Measurements from ENCODE around the gene ARL6IP1. TPM values are rescaled to one million over a fixed set of nuclear protein-coding genes. Genes with fewer than 3 reads are reported as not detected.

ARL6IP1 gene
- polyA plus RNA-seq (ENCODE audit: insufficient read length in 4 of 4): 100 to 1,000 TPM; 237 to 295 (median 278) TPM

DNA sequence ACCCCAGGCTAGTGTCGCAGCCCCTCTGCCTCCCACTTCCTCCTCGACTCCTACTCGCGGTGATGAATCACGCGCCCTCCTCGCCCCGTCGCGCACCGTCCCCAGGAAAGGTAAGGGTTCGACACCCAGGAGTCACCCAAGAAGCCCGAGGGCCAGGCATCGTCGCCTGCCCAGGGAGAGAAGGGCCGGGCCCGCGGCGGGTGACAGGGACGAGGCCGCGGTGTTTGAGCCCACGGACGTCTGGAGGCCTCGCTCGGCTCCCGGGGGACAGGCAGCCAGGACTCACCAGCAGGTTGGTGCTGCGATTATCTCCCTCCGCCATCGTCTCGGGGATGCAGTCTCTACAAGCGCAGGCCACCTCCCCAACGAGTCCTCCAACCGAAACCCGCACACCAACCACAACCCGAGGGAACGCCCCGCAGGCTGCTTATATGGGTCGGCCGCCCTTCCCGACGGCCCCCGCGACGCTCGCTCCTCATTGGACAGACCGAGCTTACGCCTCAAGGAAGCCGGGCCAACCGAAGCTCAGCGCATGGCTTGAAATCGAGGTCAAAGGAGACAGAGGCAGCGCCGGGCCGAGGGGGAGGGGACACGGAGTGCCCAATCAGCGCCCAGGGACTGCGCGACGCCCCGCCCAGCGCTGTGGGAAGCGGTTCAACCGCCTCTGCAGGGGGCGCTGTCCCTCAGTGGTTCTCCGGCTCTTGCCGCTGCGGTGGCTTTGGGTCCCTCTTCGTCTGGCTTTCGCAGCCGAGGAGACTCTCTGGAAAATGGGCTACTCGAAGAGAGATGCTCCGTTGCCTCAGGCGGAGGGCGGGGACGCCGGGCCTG is at the start of gene ARL6IP1:
Gene ARL6IP1 (minus strand): TSS at position 405 of the 828 bp plus-strand sequence. CDS start 83 bp downstream, at position 322.
- peak; percentile 86 to 98 (median 96) for DNase-seq (ENCODE audit: low read depth in 4 of 4, low spot score in 2 of 4)

- no peak for DNase-seq (ENCODE audit: low read depth in 4 of 4, low spot score in 2 of 4)
Observed at GRCh38 chr16:18846416-18846815, 45.1 kb upstream of the ARL6IP1 start.

DNA sequence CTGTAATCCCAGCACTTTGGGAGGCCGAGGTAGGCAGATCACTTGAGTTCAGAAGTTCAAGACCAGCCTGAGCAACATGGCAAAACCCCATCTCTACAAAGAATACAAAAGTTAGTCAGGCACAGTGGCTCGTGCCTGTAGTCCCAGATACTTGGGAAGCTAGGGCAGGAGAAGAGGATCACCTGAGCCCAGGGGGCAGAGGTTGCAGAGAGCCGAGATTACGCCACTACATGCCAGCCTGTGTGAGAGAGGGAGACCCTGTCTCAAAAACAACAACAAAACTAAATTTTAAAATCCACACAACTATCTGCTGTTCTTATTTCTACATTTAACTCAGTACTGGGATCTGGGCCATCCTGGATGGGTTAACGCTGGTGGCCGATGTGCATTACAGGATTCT is 41.2 kb upstream of the ARL6IP1 start:
- no peak for DNase-seq (ENCODE audit: low read depth in 4 of 4, low spot score in 2 of 4)

DNA sequence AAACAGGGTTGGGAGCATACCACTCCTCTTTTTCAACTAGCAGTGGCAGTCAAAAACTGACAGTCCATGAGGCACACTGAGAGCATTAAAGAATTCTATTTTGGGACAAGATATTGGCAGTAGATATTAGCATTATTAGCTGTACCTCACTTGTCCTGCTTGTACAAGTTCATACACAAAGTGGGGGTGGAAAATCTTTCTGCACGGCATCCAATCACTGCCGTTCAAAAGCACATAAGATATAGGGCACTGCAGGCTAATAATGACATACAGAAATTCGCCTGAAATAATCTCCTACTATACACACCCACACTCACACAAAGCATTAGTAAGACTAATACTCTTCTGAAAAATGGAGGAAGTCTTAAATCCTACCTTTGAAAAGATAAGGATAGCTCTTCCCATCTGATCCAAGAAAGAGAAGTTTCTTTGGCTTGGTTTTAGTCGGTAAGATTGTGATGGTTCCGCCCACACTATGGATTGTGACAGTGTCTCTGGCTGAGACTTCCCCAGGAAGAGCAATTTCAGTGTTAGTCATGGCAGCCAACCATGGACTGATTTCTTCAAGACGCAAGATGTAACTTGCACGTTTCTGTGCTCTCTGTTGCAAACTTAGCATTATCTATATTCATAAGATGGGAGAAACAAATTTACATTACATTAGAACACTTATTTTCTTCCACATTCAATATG is 40.6 kb upstream of the ARL6IP1 start:
- no peak for DNase-seq (ENCODE audit: low read depth in 4 of 4, low spot score in 2 of 4)

GRCh38 chr16:18839555-18839954 is 38.2 kb upstream of the ARL6IP1 start:
- DNase-seq (ENCODE audit: low read depth in 4 of 4, low spot score in 2 of 4): no peak

DNA sequence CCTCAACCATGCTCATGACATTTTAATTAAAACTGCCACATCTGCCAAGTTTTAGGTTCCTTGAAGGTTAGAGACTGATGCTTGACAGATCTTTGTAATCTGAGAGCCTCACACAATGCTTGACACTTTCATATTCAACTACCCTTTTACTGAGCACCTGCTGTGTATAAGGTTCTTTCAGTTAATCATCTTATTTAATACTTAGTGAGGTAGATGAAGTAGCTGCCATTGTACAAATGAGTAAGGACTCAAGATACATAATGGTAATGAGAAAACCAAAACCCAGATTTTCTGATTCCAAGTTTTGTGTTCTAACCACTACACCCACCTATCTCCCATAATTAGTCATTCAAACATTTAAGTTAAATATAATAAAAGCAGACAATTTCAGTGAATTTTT is 35.4 kb upstream of the ARL6IP1 start:
- DNase-seq (ENCODE audit: low read depth in 4 of 4, low spot score in 2 of 4): no peak

DNA sequence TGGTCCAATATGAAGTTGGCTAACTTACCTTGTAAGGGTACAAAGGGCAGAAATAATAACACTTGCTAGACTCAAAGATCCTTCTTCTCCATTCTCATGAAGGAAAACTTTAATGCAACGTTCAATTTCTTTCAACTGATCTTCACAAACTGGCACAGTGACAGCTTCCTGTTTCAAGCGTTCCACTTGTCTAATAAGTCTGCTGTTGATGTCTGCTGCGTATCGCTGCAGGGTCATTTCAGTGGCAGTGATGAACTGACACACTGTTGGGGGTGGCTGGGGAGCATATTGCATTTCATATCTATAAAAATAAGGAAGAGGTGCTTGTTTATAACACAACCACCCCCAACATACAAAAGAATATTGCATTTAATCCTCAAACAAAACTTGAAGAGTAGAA is 33.5 kb upstream of the ARL6IP1 start:
- no peak for DNase-seq (ENCODE audit: low read depth in 4 of 4, low spot score in 2 of 4)

DNA sequence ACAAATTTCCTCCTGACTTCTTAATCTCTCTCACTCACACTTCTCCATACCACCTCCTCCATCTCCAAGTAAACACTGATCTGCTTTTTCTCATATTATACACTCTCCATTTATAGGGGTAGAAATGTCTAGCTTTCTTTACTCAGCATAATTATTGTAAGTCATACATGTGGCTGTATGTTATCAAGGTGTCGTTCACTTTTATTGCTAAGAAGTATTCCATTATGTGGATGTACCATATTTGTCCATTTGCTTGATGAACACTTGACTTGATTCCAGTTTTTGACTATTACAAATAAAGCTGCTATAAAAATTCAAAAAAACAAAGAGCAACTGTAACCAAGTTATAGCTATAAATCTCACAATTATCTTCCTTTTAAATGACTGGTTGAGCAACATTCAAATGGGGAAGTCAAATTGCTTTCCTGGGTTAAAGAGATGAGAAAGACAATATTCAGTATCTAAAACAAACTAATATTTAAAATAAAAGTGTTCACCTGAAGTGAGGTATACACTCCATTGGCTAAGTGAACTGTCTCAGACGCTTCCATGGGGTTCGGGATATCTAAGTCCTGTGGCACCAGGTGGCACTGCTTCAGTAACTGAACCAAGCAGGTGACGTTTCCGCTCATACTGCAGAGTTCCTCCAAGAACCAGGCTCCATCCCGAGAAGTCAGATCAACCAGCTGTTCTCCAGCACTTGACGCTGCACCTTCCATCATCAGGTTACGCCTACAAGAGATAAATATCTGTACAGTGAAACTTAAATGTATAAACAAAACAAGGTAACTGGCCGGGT is 32.6 kb upstream of the ARL6IP1 start:
- DNase-seq (ENCODE audit: low read depth in 4 of 4, low spot score in 2 of 4): no peak

- no peak for DNase-seq (ENCODE audit: low read depth in 4 of 4, low spot score in 2 of 4)
Observed at GRCh38 chr16:18832613-18833012, 31.3 kb upstream of the ARL6IP1 start.

- DNase-seq (ENCODE audit: low read depth in 4 of 4, low spot score in 2 of 4): no peak
Observed at GRCh38 chr16:18832006-18832405, 30.7 kb upstream of the ARL6IP1 start.

DNA sequence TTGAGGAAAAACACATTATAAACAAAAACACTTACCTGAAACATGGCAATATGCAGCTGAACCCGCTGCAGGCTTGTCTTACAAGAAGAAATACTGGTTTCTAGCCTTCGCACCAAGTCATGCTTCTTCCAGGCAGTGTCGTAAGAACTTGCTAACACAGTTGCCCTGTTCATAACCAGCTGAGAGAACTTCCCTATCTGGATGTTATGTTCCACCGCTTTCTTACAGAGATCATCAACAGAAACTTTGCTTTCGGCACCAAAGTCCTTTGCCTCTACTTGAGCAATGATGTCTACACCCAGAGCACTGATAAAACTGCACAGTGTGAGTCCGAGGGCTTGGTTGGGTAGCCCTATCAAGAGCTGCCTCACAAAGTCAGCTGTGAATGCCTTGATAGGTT is 27.9 kb upstream of the ARL6IP1 start:
- no peak for DNase-seq (ENCODE audit: low read depth in 4 of 4, low spot score in 2 of 4)

DNA sequence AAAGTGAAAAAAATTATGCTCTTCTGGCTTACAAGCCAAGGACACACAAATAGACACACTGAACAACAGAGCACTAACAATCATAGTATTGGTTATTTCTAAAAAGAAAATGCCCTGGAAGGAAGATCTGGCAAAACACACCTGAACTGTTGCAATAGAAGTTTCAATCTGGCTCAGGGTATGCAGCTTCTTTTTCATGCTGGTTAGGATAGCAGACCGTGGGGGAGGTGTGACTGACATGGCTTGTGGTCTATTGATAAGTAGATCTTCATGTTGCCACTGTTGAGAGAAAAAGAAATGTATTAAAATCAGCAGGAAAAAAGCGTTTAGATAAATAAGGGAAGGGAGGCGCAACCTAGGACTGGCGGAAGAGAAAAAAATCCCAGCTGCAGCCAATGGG is 26.5 kb upstream of the ARL6IP1 start:
- DNase-seq (ENCODE audit: low read depth in 4 of 4, low spot score in 2 of 4): no peak

DNA sequence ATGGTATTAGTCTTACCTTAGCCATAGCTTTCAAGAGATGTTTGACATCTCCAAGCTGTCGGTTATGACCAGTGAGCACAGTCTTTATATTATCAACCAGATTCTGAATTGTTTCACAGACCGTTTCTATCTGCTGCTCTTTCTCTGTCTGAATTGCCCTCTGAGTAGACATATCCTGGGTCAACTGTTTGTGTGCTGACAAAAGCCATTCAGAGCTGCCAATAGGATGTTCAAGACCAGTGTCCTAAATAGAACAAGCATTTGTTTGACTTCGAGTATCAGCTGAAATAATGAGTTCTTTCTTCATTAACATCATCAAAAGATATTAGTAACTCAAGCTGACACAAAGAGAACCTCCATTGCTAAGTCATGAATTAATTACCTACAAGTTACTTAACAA is 14.9 kb upstream of the ARL6IP1 start:
- DNase-seq (ENCODE audit: low read depth in 4 of 4, low spot score in 2 of 4): no peak

DNA sequence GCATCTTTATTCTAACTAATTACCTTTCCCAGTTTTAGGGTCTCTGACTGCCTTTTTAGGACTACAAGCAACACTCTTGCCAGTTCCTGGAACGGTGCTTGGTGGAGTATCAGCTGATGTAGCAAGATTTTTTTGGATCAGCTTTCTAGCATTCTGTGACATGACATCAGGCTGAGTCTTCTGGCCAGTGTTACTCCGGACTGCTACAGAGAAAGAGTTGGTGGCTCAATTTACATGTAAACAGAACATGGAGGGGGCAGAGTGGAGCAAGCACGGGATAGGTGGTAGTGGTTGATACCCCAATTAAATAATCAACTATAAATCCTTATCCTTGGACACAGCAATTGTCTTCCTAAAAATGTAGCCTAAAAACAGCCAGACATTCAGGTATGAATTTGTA is 10.6 kb upstream of the ARL6IP1 start:
- no peak for DNase-seq (ENCODE audit: low read depth in 4 of 4, low spot score in 2 of 4)

DNA sequence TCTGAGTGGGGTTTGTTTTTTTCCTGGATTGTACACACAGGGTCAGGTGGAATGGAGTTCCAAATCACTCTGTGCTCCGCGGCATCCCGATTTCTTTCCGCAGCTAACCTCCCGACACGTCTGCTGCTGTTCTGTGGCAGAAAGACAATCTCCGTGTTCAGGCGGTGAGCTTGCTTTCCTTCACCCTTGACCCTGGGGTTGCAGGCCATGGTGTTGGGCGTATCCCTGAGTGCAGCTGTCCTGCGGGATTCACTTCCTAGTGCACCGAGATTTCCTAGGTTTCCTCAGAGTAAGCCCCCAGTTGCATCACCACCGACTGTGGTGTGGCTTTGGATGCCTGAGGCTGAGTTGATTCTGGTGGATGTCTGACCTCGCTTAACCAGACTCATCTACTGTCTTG is 7.8 kb upstream of the ARL6IP1 start:
- no peak for DNase-seq (ENCODE audit: low read depth in 4 of 4, low spot score in 2 of 4)

DNA sequence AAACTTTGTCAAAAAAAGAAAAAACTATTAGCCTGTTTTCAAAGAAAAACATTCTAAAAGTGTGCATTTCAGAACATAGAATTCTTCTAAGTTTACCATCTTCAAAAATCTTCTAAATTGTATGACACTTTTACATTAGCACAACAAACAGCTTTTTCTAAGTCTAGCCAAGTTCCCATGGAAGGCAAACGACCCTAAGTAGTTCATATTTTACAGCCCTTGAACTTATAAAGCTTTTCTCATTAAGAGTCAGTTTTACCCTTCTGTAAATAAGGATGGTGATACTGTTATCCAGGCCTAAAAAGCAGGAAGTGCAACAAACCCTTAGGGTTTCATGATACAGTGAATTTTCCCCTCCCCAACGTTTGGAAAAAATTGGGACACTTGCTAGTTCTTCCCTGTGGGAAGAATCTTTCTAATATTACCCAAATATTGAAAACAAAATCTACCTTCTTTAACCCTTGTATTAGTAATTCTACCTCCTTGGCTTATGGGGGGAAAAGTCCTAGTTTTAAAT is 4.0 kb upstream of the ARL6IP1 start:
- no peak for DNase-seq (ENCODE audit: low read depth in 4 of 4, low spot score in 2 of 4)

DNA sequence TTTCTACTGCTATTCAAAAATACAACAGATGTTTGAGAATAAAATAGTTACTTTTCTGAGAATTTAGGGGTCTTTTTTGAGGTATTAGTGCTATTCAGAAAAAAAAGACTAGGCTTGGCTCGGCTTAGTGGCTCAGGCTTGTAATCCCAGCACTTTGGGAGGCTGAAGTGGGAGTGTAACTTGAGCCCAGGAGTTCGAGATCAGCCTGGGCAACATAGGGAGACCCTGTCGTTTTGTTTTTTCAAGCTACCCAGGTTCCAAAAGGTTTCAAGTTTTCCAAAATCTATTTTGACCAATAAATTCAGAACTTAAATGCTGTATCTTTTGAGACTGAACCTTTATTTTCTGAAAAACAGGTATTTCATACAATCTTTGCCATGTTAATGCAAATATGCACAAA is 3.2 kb upstream of the ARL6IP1 start:
- DNase-seq (ENCODE audit: low read depth in 4 of 4, low spot score in 2 of 4): no peak

DNA sequence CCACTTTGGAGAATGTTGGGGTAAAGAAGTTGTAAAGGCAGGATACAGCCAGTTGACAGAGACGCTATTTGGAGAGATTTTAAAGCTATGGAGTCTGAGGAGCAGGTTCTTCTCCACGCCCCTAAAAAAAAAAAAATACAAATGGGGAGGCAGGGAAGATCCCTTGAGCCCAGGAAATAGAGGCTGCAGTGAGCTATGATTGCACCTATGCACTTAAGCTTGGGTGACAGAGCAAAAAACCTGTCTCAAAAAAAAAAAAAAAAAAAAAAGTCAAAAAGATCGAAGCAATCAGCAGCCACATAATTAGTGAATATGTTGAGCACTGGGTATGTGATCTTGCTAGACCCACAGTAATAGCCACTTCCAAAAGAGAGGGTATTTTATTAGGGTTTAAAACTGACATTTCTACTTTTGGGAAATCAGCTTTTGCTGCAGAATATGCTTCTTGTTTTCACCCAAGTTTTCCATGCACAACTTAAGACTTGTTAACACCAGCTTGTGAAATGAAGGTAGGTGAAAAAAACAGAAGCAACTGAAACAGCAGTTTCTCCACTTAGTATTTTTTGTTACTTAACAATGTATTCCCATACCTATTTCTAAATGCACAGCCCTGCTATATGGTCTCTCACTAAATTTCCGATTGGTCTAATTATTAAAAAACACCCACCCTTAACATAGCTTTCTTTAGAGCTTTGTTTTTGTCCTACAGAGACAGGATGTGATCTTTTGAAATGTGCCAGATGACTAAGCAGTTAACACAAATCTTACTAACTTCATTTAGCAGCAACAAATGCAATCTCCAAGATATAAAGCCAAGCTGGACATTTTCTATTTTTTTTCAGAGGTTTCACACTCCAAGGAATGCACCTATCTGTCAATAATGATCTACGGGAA is 2.5 kb upstream of the ARL6IP1 start:
- no peak for DNase-seq (ENCODE audit: low read depth in 4 of 4, low spot score in 2 of 4)

GRCh38 chr16:18802767-18803343 is 1.5 kb upstream of the ARL6IP1 start:
- no peak for DNase-seq (ENCODE audit: low read depth in 4 of 4, low spot score in 2 of 4)

DNA sequence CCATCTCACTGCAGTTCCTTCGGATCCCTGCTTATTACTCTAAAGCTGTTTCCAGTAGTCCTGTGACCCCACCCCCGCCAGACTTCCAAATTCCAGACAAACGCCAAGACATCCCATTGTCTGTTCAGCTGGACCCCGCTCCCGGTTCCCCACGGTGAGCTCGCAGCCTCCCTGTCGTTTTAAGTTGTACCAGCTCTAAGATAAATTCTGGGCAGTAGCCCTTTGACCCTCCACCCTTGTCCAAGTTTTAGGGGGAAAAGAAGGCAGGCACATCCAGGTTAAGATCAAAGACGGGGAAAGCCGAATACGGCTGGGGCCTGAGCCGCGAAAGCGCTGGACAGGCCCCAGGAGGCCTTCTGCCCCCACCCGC is 589 bp downstream of the ARL6IP1 start:
- DNase-seq (ENCODE audit: low read depth in 4 of 4, low spot score in 2 of 4): no peak
